ENCODE measurements around the gene TMEM204. TPM values are rescaled to one million over a fixed set of nuclear protein-coding genes. Genes with fewer than 3 reads are reported as not detected.

The TMEM204 gene
- total and polyA plus RNA-seq, 10 of the 15 experiments (the other 5 are each of a cell fraction or from before 2014, with no cell fraction given), result 0.05 to 0.30 (median 0.18) TPM; not detected in 7

DNA sequence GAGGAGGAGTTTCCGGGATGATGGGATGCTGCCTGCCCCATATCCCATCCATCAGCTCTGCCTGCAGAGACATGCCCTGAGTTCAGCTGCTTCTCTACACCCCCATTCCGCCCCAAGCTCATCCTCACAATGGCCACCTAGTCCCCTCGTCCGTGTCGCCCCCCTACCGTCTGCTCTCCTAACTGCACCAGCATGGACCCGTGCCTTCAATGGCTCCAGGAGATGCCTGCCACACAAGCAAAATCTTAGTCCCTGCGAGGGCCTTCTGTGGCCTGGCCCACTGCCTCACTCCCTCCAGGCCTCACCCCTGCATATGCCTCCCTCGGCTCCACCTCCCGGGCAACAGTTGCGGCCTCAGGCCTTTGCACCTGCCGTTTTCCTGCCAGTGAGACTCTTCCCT is 42.1 kb upstream of the TMEM204 start:
- no peak overlapping the region for H3K4me3 ChIP-seq
- ATAC-seq (no peak), FAIRE-seq (no peak), DNase-seq (ENCODE audit: low read depth, low spot score) (no peak)
- intact Hi-C loops (cut with micrococcal nuclease; ENCODE audit: unreplicated experiment) (no loop called here), in situ Hi-C loops (cut with MboI) (no loop called here)
- ChIA-PET RAD21 (ENCODE audit: unreplicated experiment) (no interaction called here), CTCF (interaction anchor here (1.0 kb wide), 1 partner anchor 232 kb away, joined by 3 read pairs; no protein-coding TSS in a partner anchor), POLR2A (no interaction called here), SMC1A (ENCODE audit: uncharacterized antibody, unreplicated experiment) (interaction anchor here (1.5 kb wide), 1 partner anchor 10 kb away, joined by 4 read pairs; no protein-coding TSS in a partner anchor)
- H3K36me3 ChIP-seq (ENCODE audit: control insufficient read depth in 2 of 2, insufficient read depth in 2 of 2, low read length in 1 of 2), result peaks cover 0 to 3% of the 10 kb centered on the region in 2 experiments; a peak in 3 of 4 replicates
- H3K79me2 ChIP-seq (ENCODE audit: control insufficient read depth, insufficient read depth, low read length), result peaks cover 17% of the 10 kb centered on the region
- no peak overlapping the region for H3K9ac ChIP-seq (ENCODE audit: control insufficient read depth, insufficient read depth, low read length)
- BruUV-seq (replicated peaks), result no TSS peak
- WGBS (ENCODE audit: insufficient coverage, insufficient replicate concordance, low lambda C conversion rate, missing lambda C conversion rate), result 94% methylated on average over 12 of the region's 12 CpGs
- H4K20me1 ChIP-seq (ENCODE audit: control insufficient read depth, insufficient read depth), result no peaks in the 10 kb centered on the region
- no peak overlapping the region for H3K4me2 ChIP-seq (ENCODE audit: control insufficient read depth, insufficient read depth)
- TF ChIP-seq SMAD1 (IDR thresholded peaks at IDR 0.05; ENCODE audit: low read depth, partially characterized antibody) (no peak), MYC (IDR thresholded peaks at IDR 0.05; ENCODE audit: insufficient read depth, insufficient read length, insufficient replicate concordance, low read length, severe bottlenecking) (no peak), REST (IDR thresholded peaks at IDR 0.05; ENCODE audit: low read depth, low read length) (no peak), BRCA1 (IDR thresholded peaks at IDR 0.05; ENCODE audit: low read depth, low read length) (no peak), TBL1XR1 (IDR thresholded peaks at IDR 0.05; ENCODE audit: low read depth, low read length) (no peak), WRNIP1 (IDR thresholded peaks at IDR 0.05; ENCODE audit: borderline replicate concordance, low read depth, low read length) (no peak), NBN (IDR thresholded peaks at IDR 0.05) (no peak), RFX5 (IDR thresholded peaks at IDR 0.05; ENCODE audit: low read depth, low read length) (no peak), SUPT20H (IDR thresholded peaks at IDR 0.05; ENCODE audit: borderline replicate concordance, control insufficient read depth, low read depth, low read length) (no peak)
- TF ChIP-seq, protein P1, sequence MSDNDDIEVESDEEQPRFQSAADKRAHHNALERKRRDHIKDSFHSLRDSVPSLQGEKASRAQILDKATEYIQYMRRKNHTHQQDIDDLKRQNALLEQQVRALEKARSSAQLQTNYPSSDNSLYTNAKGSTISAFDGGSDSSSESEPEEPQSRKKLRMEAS (IDR thresholded peaks at IDR 0.05; ENCODE audit: low read depth, low read length), result no peak
- TF ChIP-seq, protein P2, sequence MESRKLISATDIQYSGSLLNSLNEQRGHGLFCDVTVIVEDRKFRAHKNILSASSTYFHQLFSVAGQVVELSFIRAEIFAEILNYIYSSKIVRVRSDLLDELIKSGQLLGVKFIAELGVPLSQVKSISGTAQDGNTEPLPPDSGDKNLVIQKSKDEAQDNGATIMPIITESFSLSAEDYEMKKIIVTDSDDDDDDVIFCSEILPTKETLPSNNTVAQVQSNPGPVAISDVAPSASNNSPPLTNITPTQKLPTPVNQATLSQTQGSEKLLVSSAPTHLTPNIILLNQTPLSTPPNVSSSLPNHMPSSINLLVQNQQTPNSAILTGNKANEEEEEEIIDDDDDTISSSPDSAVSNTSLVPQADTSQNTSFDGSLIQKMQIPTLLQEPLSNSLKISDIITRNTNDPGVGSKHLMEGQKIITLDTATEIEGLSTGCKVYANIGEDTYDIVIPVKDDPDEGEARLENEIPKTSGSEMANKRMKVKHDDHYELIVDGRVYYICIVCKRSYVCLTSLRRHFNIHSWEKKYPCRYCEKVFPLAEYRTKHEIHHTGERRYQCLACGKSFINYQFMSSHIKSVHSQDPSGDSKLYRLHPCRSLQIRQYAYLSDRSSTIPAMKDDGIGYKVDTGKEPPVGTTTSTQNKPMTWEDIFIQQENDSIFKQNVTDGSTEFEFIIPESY (IDR thresholded peaks at IDR 0.05), result no peak
- no peaks in the 10 kb centered on the region for H3K9me3 ChIP-seq (replicated peaks; ENCODE audit: control insufficient read depth, insufficient read depth, low read length)
- H3K27ac ChIP-seq (ENCODE audit: control insufficient read depth, insufficient read depth), result no peak overlapping the region
- peaks cover 6% of the 10 kb centered on the region for H3K4me1 ChIP-seq (ENCODE audit: control insufficient read depth, insufficient read depth, low read length)
- no peak overlapping the region for H2AFZ ChIP-seq (ENCODE audit: control insufficient read depth, low read depth, low read length)
- H3K27me3 ChIP-seq (replicated peaks in 1 of 2; ENCODE audit: control insufficient read depth in 2 of 2, insufficient read depth in 2 of 2, low read length in 1 of 2), result no peaks in the 10 kb centered on the region
